Activated CD8-positive, alpha-beta memory T cell treated with anti-CD3 and anti-CD28 coated beads, Interleukin-2, amount 50 U/mL, for 4 hours (primary cell): Measurements from ENCODE around the gene DNAJC18.
"Not testable (repeated sequence)": the region's sequence is repeated elsewhere in the genome, so short reads cannot be mapped to it uniquely, and the experiment has no call there.

Experiments
- DNase-seq: peaks from one replicate; pipeline ENCODE4 v3.0.0-alpha.2; 2020

Gene DNAJC18

GRCh38 chr5:139425497-139425896 is 13.8 kb downstream of the DNAJC18 start:
- no peak for DNase-seq

- peak; percentile 38 for DNase-seq
Observed at GRCh38 chr5:139422307-139422893, 16.9 kb downstream of the DNAJC18 start.

GRCh38 chr5:139419226-139420192 is 19.8 kb downstream of the DNAJC18 start:
- DNase-seq: no peak

GRCh38 chr5:139418793-139419192 is 20.5 kb downstream of the DNAJC18 start:
- DNase-seq: no peak

- DNase-seq: no peak
Observed at GRCh38 chr5:139417214-139417613, 22.1 kb downstream of the DNAJC18 start.

GRCh38 chr5:139416651-139417050 is 22.7 kb downstream of the DNAJC18 start:
- no peak for DNase-seq

- DNase-seq: no peak
Observed at GRCh38 chr5:139415869-139416268, 23.5 kb downstream of the DNAJC18 start.

- no peak for DNase-seq
Observed at GRCh38 chr5:139415221-139415861, 24.0 kb downstream of the DNAJC18 start.

- no peak for DNase-seq
Observed at GRCh38 chr5:139414581-139415130, 24.7 kb downstream of the DNAJC18 start.

GRCh38 chr5:139413963-139414362 is 25.4 kb downstream of the DNAJC18 start:
- DNase-seq: no peak

GRCh38 chr5:139413153-139413552 is 26.2 kb downstream of the DNAJC18 start:
- DNase-seq: no peak

- no peak for DNase-seq
Observed at GRCh38 chr5:139410993-139411828, 28.1 kb downstream of the DNAJC18 start.

- DNase-seq: no peak
Observed at GRCh38 chr5:139410121-139410992, 29.0 kb downstream of the DNAJC18 start.

GRCh38 chr5:139409116-139409515 is 30.2 kb downstream of the DNAJC18 start:
- DNase-seq: not testable (repeated sequence)

GRCh38 chr5:139408191-139408590 is 31.1 kb downstream of the DNAJC18 start:
- no peak for DNase-seq

GRCh38 chr5:139407517-139407916 is 31.8 kb downstream of the DNAJC18 start:
- no peak for DNase-seq

- no peak for DNase-seq
Observed at GRCh38 chr5:139406963-139407362, 32.4 kb downstream of the DNAJC18 start.

GRCh38 chr5:139404484-139404840 is 34.9 kb downstream of the DNAJC18 start:
- DNase-seq: no peak

- DNase-seq: peak; percentile 98
Observed at GRCh38 chr5:139403787-139404483, 35.4 kb downstream of the DNAJC18 start, which contains the start of gene SPATA24. Gene SPATA24, minus strand, starts transcription at chr5:139404089. Its CDS starts 29 bp downstream, at chr5:139404060.

GRCh38 chr5:139403418-139403786 is 35.9 kb downstream of the DNAJC18 start:
- DNase-seq: no peak
